HK-2 (cell line): Measurements from ENCODE around the gene PHF21B.

Source experiments
- DNase-seq: peaks from one replicate; pipeline ENCODE4 v3.0.0-alpha.2; 2018; ENCODE audit not compliant: unreplicated experiment

Gene PHF21B

GRCh38 chr22:45014654-45015053 lies 4.8 kb upstream of the PHF21B start:
- no peak for DNase-seq

- DNase-seq: no peak
Measured at GRCh38 chr22:45013138-45013537, 3.3 kb upstream of the PHF21B start.

- no peak for DNase-seq
Measured at GRCh38 chr22:45010532-45010900, 711 bp upstream of the PHF21B start.

- DNase-seq: peak; percentile 11
Measured at GRCh38 chr22:45008751-45009605, 827 bp downstream of the PHF21B start.

GRCh38 chr22:45008186-45008681 lies 1.6 kb downstream of the PHF21B start:
- DNase-seq: no peak

GRCh38 chr22:45007391-45008185 lies 2.2 kb downstream of the PHF21B start:
- DNase-seq: no peak

- no peak for DNase-seq
Measured at GRCh38 chr22:45006964-45007390, 2.8 kb downstream of the PHF21B start.

- no peak for DNase-seq
Measured at GRCh38 chr22:45006111-45006963, 3.5 kb downstream of the PHF21B start.

- DNase-seq: no peak
Measured at GRCh38 chr22:45001653-45002052, 8.2 kb downstream of the PHF21B start.

- no peak for DNase-seq
Measured at GRCh38 chr22:45000330-45000729, 9.5 kb downstream of the PHF21B start.

- no peak for DNase-seq
Measured at GRCh38 chr22:44999687-45000086, 10.1 kb downstream of the PHF21B start.

- no peak for DNase-seq
Measured at GRCh38 chr22:44999231-44999630, 10.6 kb downstream of the PHF21B start.

- no peak for DNase-seq
Measured at GRCh38 chr22:44998296-44998695, 11.5 kb downstream of the PHF21B start.

GRCh38 chr22:44997060-44997459 lies 12.7 kb downstream of the PHF21B start:
- DNase-seq: no peak

- DNase-seq: no peak
Measured at GRCh38 chr22:44996648-44997047, 13.2 kb downstream of the PHF21B start.

- no peak for DNase-seq
Measured at GRCh38 chr22:44996120-44996519, 13.7 kb downstream of the PHF21B start.

- DNase-seq: no peak
Measured at GRCh38 chr22:44995715-44996114, 14.1 kb downstream of the PHF21B start.

GRCh38 chr22:44995105-44995514 lies 14.7 kb downstream of the PHF21B start:
- DNase-seq: no peak

GRCh38 chr22:44994399-44995104 lies 15.3 kb downstream of the PHF21B start:
- DNase-seq: no peak

GRCh38 chr22:44992166-44992565 lies 17.6 kb downstream of the PHF21B start:
- no peak for DNase-seq

GRCh38 chr22:44991218-44991617 lies 18.6 kb downstream of the PHF21B start:
- DNase-seq: no peak
